Measurements from ENCODE around the gene IGSF22.

DNA sequence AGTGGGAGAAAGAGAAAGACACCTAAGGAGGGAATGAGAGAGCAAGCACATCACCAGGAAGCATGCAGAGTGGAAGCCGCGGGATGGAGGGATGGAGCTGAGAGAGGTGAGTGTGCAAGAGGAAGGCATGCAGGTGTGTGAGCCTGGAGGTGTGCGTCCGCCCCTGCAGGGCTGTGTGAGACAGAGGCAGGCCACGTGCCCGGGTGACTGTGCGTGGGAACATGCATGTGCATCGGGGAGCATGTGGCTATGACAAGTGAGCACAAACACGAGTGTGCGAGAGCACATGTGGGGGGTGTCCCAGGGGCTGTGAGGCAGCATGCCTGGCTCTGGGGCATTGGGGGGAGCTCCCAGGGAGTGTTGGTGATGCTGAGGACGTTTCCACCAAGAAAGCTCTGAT lies 35.8 kb upstream of the IGSF22 start:
- TF ChIP-seq, protein P1, sequence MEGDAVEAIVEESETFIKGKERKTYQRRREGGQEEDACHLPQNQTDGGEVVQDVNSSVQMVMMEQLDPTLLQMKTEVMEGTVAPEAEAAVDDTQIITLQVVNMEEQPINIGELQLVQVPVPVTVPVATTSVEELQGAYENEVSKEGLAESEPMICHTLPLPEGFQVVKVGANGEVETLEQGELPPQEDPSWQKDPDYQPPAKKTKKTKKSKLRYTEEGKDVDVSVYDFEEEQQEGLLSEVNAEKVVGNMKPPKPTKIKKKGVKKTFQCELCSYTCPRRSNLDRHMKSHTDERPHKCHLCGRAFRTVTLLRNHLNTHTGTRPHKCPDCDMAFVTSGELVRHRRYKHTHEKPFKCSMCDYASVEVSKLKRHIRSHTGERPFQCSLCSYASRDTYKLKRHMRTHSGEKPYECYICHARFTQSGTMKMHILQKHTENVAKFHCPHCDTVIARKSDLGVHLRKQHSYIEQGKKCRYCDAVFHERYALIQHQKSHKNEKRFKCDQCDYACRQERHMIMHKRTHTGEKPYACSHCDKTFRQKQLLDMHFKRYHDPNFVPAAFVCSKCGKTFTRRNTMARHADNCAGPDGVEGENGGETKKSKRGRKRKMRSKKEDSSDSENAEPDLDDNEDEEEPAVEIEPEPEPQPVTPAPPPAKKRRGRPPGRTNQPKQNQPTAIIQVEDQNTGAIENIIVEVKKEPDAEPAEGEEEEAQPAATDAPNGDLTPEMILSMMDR (IDR thresholded peaks at IDR 0.05): no peak
- TF ChIP-seq POLR2AphosphoS5 (IDR thresholded peaks at IDR 0.05; ENCODE audit: insufficient read depth in 1 of 2, low read depth in 1 of 2) (no peak), POLR2A (IDR thresholded peaks at IDR 0.05) (no peak)
